C4-2B (cell line): ENCODE measurements around the gene MYH15.

Experiments used
- ZFX ChIP-seq: fragments of 450-650 bp; IDR thresholded peaks from 2 replicates; pipeline ENCODE4 v1.6.1; 2017
- TF ChIP-seq, protein P1 (sequence below): fragments of 450-650 bp; conservative IDR thresholded peaks from 2 replicates; pipeline ENCODE4 v1.5.1; 2017; ENCODE audit warnings: mild to moderate bottlenecking

GRCh38 chr3:108383306-108383705 is 127.1 kb downstream of the MYH15 start:
- TF ChIP-seq, protein P1, sequence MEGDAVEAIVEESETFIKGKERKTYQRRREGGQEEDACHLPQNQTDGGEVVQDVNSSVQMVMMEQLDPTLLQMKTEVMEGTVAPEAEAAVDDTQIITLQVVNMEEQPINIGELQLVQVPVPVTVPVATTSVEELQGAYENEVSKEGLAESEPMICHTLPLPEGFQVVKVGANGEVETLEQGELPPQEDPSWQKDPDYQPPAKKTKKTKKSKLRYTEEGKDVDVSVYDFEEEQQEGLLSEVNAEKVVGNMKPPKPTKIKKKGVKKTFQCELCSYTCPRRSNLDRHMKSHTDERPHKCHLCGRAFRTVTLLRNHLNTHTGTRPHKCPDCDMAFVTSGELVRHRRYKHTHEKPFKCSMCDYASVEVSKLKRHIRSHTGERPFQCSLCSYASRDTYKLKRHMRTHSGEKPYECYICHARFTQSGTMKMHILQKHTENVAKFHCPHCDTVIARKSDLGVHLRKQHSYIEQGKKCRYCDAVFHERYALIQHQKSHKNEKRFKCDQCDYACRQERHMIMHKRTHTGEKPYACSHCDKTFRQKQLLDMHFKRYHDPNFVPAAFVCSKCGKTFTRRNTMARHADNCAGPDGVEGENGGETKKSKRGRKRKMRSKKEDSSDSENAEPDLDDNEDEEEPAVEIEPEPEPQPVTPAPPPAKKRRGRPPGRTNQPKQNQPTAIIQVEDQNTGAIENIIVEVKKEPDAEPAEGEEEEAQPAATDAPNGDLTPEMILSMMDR = no peak
- TF ChIP-seq ZFX = no peak
